Fibroblast of skin of right quadriceps (primary cell): ENCODE data around the gene TBC1D28.
"Not testable (repeated sequence)": the region's sequence is repeated elsewhere in the genome, so short reads cannot be mapped to it uniquely, and the experiment has no call there.

Source experiments
- DNase-seq: peaks from one replicate; pipeline ENCODE4 v3.0.0-alpha.2; 2013

The TBC1D28 gene

DNA sequence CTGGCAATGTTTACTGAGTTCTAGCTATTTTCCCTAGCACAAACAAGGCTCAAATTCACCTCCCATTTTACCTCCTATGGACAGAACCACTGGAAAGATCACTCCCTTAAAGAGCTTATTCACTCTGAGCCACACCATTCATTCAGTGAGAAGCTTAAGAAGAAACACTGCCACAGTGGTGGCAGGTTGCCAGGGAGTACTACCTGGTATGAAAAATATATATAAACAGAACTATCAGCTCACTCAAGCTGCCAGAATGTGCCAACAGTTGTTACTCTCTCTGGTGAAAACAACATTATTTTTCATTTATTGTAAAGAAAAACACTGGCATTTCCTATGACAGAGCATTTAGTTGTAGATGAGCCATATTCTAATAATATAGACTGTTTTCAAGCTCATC lies 31.2 kb downstream of the TBC1D28 start:
- DNase-seq: not testable (repeated sequence)

DNA sequence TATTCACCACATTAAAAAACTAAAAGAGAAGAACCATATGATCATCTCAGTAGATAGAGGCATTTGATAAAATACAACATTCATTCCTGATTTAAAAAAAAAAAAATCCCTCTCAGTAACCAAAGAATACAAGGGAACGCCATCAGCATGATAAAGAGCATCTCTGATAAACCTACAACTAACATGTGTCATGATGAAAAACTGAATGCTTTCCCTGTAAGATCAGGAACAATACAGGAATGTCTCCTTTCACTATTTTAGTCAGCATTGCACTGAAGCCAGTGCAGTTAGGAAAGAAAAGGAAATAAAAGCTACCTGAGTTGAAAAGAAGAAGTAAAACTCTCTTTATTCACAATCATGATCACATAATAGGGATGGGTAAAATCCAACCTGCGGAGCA lies 51.1 kb downstream of the TBC1D28 start:
- DNase-seq: not testable (repeated sequence)
